Occipital lobe (tissue), 2 donors: ENCODE measurements around the gene HLA-B. TPM values are rescaled to one million over a fixed set of nuclear protein-coding genes. Genes with fewer than 3 reads are reported as not detected.
A peak's percentile ranks its signal among the peaks of the same experiment; 100 is the strongest.
"Not testable (repeated sequence)": the region's sequence is repeated elsewhere in the genome, so short reads cannot be mapped to it uniquely, and the experiment has no call there.

Experiments used
- DNase-seq: peaks from one replicate; lab custom pipeline; 2025; lab: John Stamatoyannopoulos, UW
- total RNA-seq: library from RNA; depleted of rRNA; stranded (reverse); fragments of >200 nt; gene quantifications from one replicate; pipeline ENCODE4 v1.2.3, GENCODE V29; 2014

The HLA-B gene
- 34.3 TPM for total RNA-seq

DNA sequence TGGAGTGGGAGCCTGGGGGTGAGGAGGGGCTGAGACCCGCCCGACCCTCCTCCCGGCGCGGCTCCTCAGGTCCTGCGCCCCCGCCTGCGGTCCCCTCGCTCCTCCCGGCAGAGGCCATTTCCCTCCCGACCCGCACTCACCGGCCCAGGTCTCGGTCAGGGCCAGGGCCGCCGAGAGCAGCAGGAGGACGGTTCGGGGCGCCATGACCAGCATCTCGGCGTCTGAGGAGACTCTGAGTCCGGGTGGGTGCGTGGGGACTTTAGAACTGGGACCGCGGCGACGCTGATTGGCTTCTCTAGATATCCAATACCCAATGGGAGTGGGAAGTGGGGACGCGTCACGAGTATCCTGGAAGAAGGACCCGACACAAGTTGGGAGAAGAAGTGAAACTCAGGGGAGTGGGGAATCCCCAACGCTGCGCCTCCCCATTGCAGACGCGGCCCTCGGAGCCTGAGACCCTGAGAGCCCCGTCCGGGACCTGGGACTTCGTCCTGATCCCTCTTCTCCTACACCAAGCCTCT, at the start of gene HLA-B:
TSS of gene HLA-B (minus strand) at position 234 of the 521 bp plus-strand sequence. CDS start at position 213, 21 bp downstream.
- DNase-seq = peak; percentile 64

DNA sequence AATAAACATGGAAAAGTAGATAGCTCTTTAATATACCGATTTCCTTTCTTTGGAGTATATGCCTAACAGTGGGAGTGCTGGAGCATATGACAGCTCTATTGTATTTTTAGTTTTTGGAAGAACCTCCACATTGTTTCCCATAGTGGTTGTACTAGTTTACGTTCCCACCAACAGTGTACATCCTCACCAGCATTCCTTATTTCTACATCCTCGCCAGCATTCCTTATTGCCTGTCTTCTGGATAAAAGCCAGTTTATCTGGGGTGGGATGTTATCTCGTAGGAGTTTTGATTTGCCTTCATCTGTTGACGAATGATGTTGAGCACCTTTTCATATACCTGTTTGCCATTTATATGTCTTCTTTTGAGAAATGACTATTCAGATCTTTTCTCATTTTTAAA, 49.0 kb upstream of the HLA-B start:
- no peak for DNase-seq

DNA sequence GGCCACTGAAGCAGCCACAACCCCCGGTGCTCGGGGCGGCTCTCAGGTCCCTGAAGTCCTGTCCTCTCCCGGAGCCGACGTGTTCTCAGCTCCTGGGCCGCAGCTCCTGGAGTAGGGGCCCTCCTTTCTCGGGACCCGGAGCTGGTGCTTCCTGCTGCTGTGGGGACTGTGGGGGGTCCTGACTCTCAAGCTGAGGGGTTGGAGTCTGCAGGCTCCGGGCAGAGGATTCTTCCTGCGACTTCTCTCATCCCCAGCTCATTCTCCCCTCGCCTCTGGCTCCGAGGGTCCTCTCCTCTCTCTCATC, 47.0 kb upstream of the HLA-B start:
- not testable (repeated sequence) for DNase-seq

- DNase-seq = peak; percentile 78
Measured at GRCh38 chr6:31403283-31404060, 46.5 kb upstream of the HLA-B start, which contains the start of gene MICA. TSS of gene MICA (plus strand) at chr6:31403595. CDS start at chr6:31403633, 38 bp downstream.

GRCh38 chr6:31402324-31403282, 45.6 kb upstream of the HLA-B start:
- DNase-seq = no peak

DNA sequence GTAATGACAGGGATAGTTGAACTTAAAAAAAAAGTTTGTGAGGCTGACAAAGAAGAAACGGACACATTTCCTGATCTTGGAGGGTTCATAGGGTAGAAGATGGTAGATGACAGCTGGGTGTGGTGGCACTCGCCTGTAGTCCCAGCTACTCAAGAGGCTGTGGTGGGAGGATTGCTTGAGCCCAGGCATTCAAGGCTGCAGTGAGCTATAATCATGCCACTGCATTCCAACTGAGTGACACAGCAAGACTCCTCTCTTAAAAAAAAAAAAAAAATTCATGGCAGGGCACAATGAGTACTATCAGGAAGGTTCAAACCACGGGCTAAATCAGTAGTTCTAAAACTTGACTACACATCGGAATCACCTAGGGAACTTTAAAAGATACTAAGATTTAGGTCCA, 44.4 kb upstream of the HLA-B start:
- no peak for DNase-seq

GRCh38 chr6:31400467-31401289, 43.7 kb upstream of the HLA-B start:
- DNase-seq = peak; percentile 32

DNA sequence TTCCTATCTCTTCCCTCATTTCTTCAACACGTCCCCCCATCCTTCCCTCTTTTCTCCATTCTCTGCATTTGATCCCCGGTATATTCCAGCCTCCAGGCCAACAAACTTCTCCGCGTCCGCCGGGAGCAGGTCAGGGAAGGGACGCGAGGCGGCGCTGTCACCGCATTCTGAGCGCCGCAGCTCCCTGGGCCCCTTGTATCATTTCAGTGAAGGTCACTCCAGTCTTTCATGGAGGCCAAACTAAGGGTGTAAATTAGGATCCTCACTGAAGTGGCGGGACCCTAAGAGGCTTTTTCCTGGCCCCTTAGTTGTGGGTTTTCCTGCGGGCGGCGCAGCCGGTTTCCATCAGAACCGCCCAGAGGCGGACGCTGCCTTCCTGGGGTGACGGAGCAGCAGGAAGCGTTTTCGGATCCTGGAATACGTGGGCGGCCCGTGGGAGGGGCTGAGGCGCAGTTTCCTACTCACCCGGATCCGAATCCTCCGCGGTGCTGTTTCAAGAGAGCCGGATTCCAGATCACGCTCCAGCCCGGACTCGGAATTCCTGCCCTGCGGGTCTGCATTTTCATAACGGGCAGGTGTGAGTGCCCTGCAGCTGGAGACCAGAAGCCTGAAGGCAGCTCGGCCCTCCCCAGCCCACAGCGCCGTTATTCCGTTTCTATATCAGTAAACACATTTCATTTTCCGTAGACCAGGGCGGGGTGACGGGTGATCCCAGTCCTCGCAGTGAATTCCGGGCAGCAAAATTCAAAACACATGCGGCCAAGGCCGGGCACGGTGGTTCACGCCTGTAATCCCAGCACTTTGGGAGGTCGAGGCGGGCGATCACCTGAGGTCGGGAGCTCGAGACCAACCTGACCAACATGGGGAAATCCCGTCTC, 42.8 kb upstream of the HLA-B start:
- peak; percentile 69 for DNase-seq

DNA sequence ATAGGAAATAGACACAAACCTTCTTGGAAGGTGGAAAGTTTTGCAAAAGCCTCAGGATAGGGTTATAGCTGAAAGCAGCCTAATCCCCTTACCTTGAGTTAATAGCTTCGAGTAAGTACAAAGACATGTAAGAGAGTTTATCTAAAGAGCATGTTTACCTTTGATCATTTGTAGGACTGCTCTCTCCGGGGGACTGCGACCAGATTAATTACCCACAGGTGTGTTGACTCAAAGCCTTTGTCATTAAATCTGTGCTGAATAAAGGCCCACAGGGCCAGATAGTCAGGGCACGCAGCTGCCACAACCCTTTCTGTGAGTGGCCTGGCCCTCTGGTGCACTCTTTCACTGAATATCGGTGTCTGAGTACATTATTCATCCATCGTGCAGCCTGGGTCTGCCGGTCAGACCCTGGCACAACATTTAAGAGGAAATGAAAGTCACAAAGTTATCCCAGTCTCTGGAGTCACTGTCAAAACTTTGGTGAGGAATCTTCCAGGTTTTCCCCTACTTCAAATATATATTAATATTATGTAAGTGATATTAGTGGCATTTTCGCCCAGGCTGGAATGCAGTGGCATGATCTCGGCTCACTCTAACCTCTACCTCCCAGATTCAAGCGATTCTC, 41.0 kb upstream of the HLA-B start:
- DNase-seq = no peak

- not testable (repeated sequence) for DNase-seq
Measured at GRCh38 chr6:31397153-31397499, 40.1 kb upstream of the HLA-B start.

DNA sequence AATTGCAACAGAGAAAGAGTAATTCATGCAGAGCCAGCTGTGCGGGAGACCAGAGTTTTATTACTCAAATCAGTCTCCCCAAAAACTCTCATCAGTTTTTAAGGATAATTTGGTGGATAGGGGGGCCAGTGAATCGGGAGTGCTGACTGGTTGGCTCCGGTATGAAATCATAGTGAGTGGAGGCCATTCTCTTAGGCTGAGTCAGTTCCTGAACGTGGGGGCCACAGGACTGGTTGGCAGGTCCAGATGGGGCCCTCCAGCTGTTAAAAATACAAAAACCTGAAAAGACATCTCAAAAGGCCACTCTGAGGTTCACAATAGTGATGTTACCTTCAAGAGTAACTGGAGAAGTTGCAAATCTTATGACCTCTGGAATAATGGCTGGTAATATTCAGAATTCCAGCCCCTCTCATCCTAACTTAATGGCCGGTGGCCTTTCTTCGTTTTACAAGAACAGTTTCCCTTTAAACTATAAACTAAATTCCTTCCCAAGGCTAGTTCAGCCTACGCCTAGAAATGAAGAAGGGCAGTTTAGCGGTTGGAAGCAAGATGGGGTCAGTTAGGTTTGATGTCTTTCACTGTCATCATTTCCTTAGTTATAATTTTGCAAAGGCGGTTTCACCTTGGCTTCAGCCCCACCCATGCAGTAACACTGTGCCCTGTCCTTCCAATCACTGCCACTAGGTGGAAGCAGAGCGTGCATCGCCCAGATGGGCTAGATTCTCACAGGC, 39.6 kb upstream of the HLA-B start:
- DNase-seq = peak; percentile 64

DNA sequence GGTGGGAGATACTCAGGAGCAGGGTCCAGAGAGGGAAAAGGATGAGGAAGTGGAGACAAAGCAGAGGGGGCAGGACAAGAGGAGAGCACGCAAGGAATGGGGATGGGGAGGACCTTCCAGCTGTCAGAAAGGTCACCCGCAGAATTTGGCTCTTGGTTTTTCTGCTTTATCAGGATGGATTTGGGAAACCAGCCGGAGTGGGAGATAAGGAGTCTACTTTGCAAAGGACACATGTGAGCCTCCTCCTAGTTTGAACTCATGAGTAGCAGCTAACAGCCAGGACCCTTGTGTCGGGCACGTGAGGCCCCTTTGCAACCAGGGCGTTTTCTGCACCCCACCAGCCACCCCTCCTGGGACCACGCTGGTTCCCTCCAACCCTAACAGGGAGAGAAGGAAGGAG, 38.9 kb upstream of the HLA-B start:
- no peak for DNase-seq

DNA sequence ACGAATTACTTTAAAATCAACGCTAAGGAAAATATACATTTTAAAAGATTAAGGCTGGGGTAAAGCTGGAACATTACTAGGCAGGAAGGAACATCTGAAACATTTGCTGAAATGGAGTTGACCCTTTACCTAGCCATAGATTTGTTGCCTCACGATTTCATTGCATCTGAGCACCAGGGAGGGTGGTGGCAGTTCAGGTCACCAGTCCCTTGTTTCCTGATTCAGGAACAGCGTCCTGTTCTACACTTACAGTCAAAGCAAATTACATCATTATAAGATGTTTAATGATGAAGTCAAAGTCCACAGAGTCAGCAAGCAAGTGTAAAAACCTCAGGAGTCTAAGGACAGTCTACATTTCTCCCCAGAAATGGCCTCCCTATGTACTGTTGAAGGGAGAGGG, 37.4 kb upstream of the HLA-B start:
- DNase-seq = no peak

DNA sequence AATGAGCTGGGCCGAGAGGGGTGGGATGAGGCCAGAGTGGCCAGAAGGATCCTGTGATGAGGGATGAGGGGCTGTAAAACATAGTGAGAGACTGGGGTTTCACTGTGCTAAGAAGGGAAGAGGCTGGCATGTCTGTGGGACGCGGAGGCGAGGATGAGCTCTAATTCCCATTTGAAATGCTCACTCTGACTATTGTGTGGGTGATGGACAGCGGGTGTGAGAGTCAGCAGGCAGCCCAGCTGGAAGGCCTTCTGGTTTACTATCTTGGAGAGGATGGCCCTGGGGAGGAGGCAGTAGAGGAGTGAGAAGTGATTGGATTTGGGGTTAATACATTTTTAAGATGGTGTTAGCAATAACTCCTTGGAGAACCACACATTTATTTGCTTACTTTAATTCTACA, 37.0 kb upstream of the HLA-B start:
- no peak for DNase-seq

GRCh38 chr6:31389802-31390132, 32.8 kb upstream of the HLA-B start:
- not testable (repeated sequence) for DNase-seq

GRCh38 chr6:31388916-31389801, 32.2 kb upstream of the HLA-B start:
- not testable (repeated sequence) for DNase-seq

- no peak for DNase-seq
Measured at GRCh38 chr6:31386977-31387376, 30.0 kb upstream of the HLA-B start.

GRCh38 chr6:31386099-31386498, 29.1 kb upstream of the HLA-B start:
- no peak for DNase-seq
